Activated CD8-positive, alpha-beta T cell treated with anti-CD3 and anti-CD28 coated beads for 36 hours (primary cell): ENCODE results near the gene OR13C4. TPM values are rescaled to one million over a fixed set of nuclear protein-coding genes. Genes with fewer than 3 reads are reported as not detected.

Source experiments
- ATAC-seq: fragments of 200-7000 bp; cut with Tn5 transposase; one replicate; pipeline ENCODE4 v1.10.0; 2021; ENCODE audit warnings: mild to moderate bottlenecking, moderate library complexity
- CTCF ChIA-PET: fragments of 350-600 bp; sonication (Branson Sonifier 250); formaldehyde crosslinking; loops from one replicate; lab custom pipeline; 2021; ENCODE audit warnings: antibody characterized with exemption; lab: Charles Lee
- POLR2A ChIA-PET: fragments of 350-600 bp; sonication (Branson Sonifier 250); formaldehyde crosslinking; loops from one replicate; lab custom pipeline; 2021; ENCODE audit warnings: antibody characterized with exemption; lab: Charles Lee
- DNase-seq: peaks from one replicate; pipeline ENCODE4 v3.0.0-alpha.2; 2020
- H3K27ac Mint-ChIP-seq: one replicate; pipeline ENCODE4 v1.8.0; 2021; ENCODE audit warnings: mild to moderate bottlenecking, mixed read lengths
- H3K27me3 Mint-ChIP-seq: one replicate; pipeline ENCODE4 v1.8.0; 2021; ENCODE audit warnings: mixed read lengths
- H3K36me3 Mint-ChIP-seq: one replicate; pipeline ENCODE4 v1.8.0; 2021; ENCODE audit warnings: low read depth, mixed read lengths
- H3K4me1 Mint-ChIP-seq: one replicate; pipeline ENCODE4 v1.8.0; 2021; ENCODE audit warnings: low read depth, mixed read lengths
- H3K4me3 Mint-ChIP-seq: one replicate; pipeline ENCODE4 v1.8.0; 2021; ENCODE audit warnings: mild to moderate bottlenecking, moderate library complexity, mixed read lengths
- H3K9me3 Mint-ChIP-seq: one replicate; pipeline ENCODE4 v1.8.0; 2021; ENCODE audit warnings: mixed read lengths
- CTCF ChIP-seq: fragments of 200-600 bp; IDR thresholded peaks from one replicate; pipeline ENCODE4 v1.8.0; 2022; ENCODE audit warnings: antibody characterized with exemption, mild to moderate bottlenecking
- intact Hi-C: fragments of 100-400 bp; cut with micrococcal nuclease; formaldehyde crosslinking; loops from one replicate; pipeline ENCODE4 v1.10.0; 2022
- total RNA-seq, 2 experiments: library from RNA; stranded (reverse); gene quantifications; one replicate each; pipeline ENCODE4 v1.2.3, GENCODE V29; 2021

The OR13C4 gene
- total RNA-seq, 2 experiments from 2014 or later = not detected

DNA sequence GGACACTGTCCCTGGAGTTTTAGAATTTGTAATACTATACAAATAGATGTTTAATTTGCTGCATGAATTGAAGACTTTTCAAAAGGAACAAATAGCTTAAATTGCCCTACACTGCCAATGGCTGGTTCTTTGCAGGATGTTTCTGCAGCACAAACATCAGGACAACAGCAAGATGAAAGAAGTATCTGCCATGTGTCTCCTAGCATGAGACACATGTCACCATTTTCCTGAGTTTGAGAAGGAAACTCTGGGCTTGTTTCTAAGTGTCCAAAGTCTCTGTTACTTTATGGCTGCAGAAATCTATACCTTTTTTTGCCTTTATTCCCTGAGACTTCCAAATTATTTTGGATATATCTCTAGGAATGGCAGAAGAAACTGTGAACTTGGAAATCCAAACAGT is 23.6 kb downstream of the OR13C4 start:
- Mint-ChIP-seq H3K27ac (no peak overlapping the region), H3K27me3 (no peaks in the 10 kb centered on the region), H3K4me1 (no peaks in the 10 kb centered on the region), H3K9me3 (peaks cover 4% of the 10 kb centered on the region), H3K36me3 (no peaks in the 10 kb centered on the region), H3K4me3 (no peak overlapping the region)
- no peak for TF ChIP-seq CTCF
- DNase-seq (no peak), ATAC-seq (no peak)
- ChIA-PET POLR2A (no interaction called here), CTCF (no interaction called here)
- intact Hi-C loops = no loop called here

DNA sequence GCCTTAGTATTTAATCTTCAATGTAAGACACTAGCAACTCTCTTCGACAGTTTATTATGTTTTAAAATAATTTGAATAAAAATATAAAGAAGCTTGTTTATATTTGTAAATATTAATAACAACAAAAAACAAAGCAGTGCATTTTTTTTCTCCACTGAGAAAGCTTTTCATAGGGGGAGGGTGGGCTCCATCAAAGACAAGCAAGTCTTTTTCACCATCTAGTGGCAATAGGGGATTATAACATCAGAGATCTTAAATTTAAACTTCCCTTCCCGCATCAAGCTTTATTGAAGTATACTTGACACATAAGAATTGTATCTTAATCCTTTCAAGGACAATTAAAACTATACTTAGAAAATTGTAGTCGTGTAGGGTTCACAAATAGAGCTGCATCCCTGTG is 32.2 kb downstream of the OR13C4 start:
- no peak for DNase-seq
- H3K4me3 Mint-ChIP-seq = no peak overlapping the region
- no peaks in the 10 kb centered on the region for H3K4me1 Mint-ChIP-seq
- ATAC-seq = no peak
- H3K27ac Mint-ChIP-seq = no peak overlapping the region
- ChIA-PET CTCF (interaction anchor here (1.0 to 1.5 kb wide), 2 partner anchors 318 to 320 kb away, joined by 3 to 4 read pairs; no protein-coding TSS in a partner anchor), POLR2A (interaction anchor here (0.7 kb wide), 1 partner anchor 141 kb away, joined by 4 read pairs; no protein-coding TSS in a partner anchor)
- no peaks in the 10 kb centered on the region for H3K36me3 Mint-ChIP-seq
- no peaks in the 10 kb centered on the region for H3K27me3 Mint-ChIP-seq
- no peaks in the 10 kb centered on the region for H3K9me3 Mint-ChIP-seq
- no peak for TF ChIP-seq CTCF
- intact Hi-C loops = no loop called here

GRCh38 chr9:104485014-104485413 is 42.0 kb downstream of the OR13C4 start:
- CTCF ChIA-PET = no interaction called here
- POLR2A ChIA-PET = no interaction called here
- no peak overlapping the region for H3K4me3 Mint-ChIP-seq
- no peaks in the 10 kb centered on the region for H3K4me1 Mint-ChIP-seq
- no peak overlapping the region for H3K27ac Mint-ChIP-seq
- DNase-seq (no peak), ATAC-seq (no peak)
- H3K36me3 Mint-ChIP-seq = no peaks in the 10 kb centered on the region
- H3K9me3 Mint-ChIP-seq = no peaks in the 10 kb centered on the region
- intact Hi-C loops = no loop called here
- no peak for TF ChIP-seq CTCF
- peaks cover 1% of the 10 kb centered on the region for H3K27me3 Mint-ChIP-seq

DNA sequence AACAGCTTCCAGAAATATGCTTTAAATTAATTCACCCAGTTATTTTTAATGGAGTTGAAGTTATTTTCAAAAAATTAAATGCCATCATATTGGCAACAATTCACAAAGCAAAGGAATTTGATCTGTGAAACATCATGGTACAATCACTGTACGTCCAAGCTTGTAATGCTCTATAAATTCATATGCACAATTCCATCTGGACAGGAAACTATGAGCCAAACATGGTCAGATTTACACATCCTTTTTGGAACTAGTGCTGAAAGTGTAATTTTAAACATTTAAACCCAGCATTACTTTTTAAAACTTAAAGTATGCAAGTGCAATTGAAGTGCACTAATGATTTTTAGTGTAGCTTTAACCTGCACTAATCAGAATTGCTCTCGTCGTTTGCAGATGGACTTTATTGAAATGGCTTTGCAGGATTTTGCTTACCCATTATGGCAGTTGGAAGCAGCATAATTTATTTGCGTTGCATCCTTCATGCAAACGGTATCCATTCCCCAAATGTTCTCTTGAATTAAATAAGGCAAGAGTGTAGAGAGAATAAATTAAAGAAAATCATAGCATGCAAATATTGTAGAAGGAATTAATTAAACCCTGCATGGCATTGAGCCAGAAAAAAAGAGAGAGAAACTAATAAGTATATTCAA is 44.0 kb downstream of the OR13C4 start:
- intact Hi-C loops = no loop called here
- Mint-ChIP-seq H3K9me3 (no peaks in the 10 kb centered on the region), H3K36me3 (no peaks in the 10 kb centered on the region), H3K27me3 (peaks cover 1% of the 10 kb centered on the region), H3K27ac (no peak overlapping the region), H3K4me1 (no peaks in the 10 kb centered on the region), H3K4me3 (no peak overlapping the region)
- ChIA-PET CTCF (no interaction called here), POLR2A (no interaction called here)
- TF ChIP-seq CTCF = no peak
- DNase-seq (no peak), ATAC-seq (no peak)

Other genes with a start within 250 kb of the OR13C4 start
- gene OR13F1, start 22.9 kb downstream of the OR13C4 start, total RNA-seq = not detected
- gene OR13C3, start 9.6 kb upstream of the OR13C4 start, total RNA-seq = not detected
- not detected for gene OR13C8, start 42.0 kb upstream of the OR13C4 start, total RNA-seq
- not detected for gene OR13C5, start 72.2 kb upstream of the OR13C4 start, total RNA-seq
- gene OR13C2, start 78.4 kb upstream of the OR13C4 start, total RNA-seq = not detected
- gene OR13C9, start 91.0 kb upstream of the OR13C4 start, total RNA-seq = not detected
- gene OR13D1, start 167.3 kb upstream of the OR13C4 start, total RNA-seq = not detected
- gene NIPSNAP3A, start 220.5 kb upstream of the OR13C4 start, total RNA-seq = 10 to 100 TPM; 12.2 to 12.4 TPM
- gene NIPSNAP3B, start 236.9 kb upstream of the OR13C4 start, total RNA-seq = under 1 TPM; 0.45 to 0.63 TPM